Esophagus muscularis mucosa (tissue), 3 donors: ENCODE data around the gene VN1R5.

ENCODE experiments used
- CTCF ChIP-seq, 3 experiments: fragments of 200-600 bp in 2 of 3; fragments of 450-650 bp in 1 of 3; sonication (generic) in 2 of 3; IDR thresholded peaks; one replicate each; pipeline ENCODE4 v1.5.1; 2017 to 2019; ENCODE audit warnings: antibody characterized with exemption in 3 of 3, mild to moderate bottlenecking in 2 of 3, moderate library complexity in 1 of 3
- POLR2A ChIP-seq: fragments of 450-650 bp; IDR thresholded peaks from one replicate; pipeline ENCODE4 v1.6.1; 2017; ENCODE audit warnings: antibody characterized with exemption, moderate library complexity, mild to moderate bottlenecking, low read depth

- no peak for TF ChIP-seq CTCF (IDR thresholded peaks at IDR 0.05)
- TF ChIP-seq POLR2A, result no peak
Observed at GRCh38 chr1:247216261-247216660, 39.6 kb upstream of the VN1R5 start.
